OCI-LY3 (cell line): ENCODE data around the gene EGF.

Experiments
- H2AFZ ChIP-seq: fragments of 200-600, 300-600 bp; shearing (Covaris generic); 2 replicates; pipeline ENCODE4 v1.6.0; 2014; ENCODE audit warnings: antibody characterized with exemption, low read depth, low read length
- H3K27ac ChIP-seq: fragments of 200-600, 300-600 bp; sonication (generic); 2 replicates; pipeline ENCODE4 v1.5.1; 2014; ENCODE audit warnings: mild to moderate bottlenecking, low read length, moderate library complexity, mixed read lengths
- H3K27me3 ChIP-seq: fragments of 200-600, 300-600 bp; sonication (generic); 2 replicates; pipeline ENCODE4 v1.6.1; 2014; ENCODE audit warnings: low read depth, low read length, mixed read lengths
- H3K36me3 ChIP-seq: fragments of 200-600, 300-600 bp; sonication (generic); replicated peaks from 2 replicates; pipeline ENCODE3; 2014; ENCODE audit warnings: low read depth, low read length, mixed read lengths
- H3K4me1 ChIP-seq: fragments of 300-600, 200-600 bp; sonication (generic); 2 replicates; pipeline ENCODE4 v1.6.1; 2014; ENCODE audit warnings: low read length, mixed read lengths
- H3K4me2 ChIP-seq: fragments of 200-600, 300-600 bp; sonication (generic); 2 replicates; pipeline ENCODE4 v1.6.1; 2014; ENCODE audit warnings: low read length, mixed read lengths
- H3K4me3 ChIP-seq: fragments of 300-600, 200-600 bp; sonication (generic); 2 replicates; pipeline ENCODE4 v1.5.1; 2014; ENCODE audit warnings: antibody characterized with exemption, mild to moderate bottlenecking, low read length, moderate library complexity
- H3K79me2 ChIP-seq: fragments of 300-600, 200-600 bp; shearing (Covaris generic); 2 replicates; pipeline ENCODE4 v1.6.1; 2014; ENCODE audit warnings: mild to moderate bottlenecking, low read length, mixed read lengths
- H3K9ac ChIP-seq: fragments of 300-600, 200-600 bp; shearing (Covaris generic); 2 replicates; pipeline ENCODE4 v1.6.0; 2014; ENCODE audit warnings: mild to moderate bottlenecking, low read length, moderate library complexity
- H3K9me3 ChIP-seq: fragments of 200-600, 300-600 bp; shearing (Covaris generic); 2 replicates; pipeline ENCODE4 v1.6.1; 2014; ENCODE audit warnings: low read length, mixed read lengths; ENCODE audit not compliant: insufficient read depth
- H4K20me1 ChIP-seq: fragments of 200-600, 300-600 bp; sonication (generic); 2 replicates; pipeline ENCODE4 v1.6.1; 2016; ENCODE audit warnings: low read length, mixed read lengths; ENCODE audit not compliant: insufficient read depth
- EZH2phosphoT487 ChIP-seq: fragments of 200-600 bp; shearing (Covaris generic); IDR thresholded peaks from 2 replicates; pipeline ENCODE4 v1.6.1; 2018; ENCODE audit warnings: antibody characterized with exemption, mixed run types, low read depth
- TF ChIP-seq, protein P1 (sequence below): fragments of 200-600, 300-600 bp; sonication (generic); IDR thresholded peaks from 2 replicates; pipeline ENCODE4 v1.5.1; 2014; ENCODE audit warnings: antibody characterized with exemption, low read length, low read depth

Gene EGF

DNA sequence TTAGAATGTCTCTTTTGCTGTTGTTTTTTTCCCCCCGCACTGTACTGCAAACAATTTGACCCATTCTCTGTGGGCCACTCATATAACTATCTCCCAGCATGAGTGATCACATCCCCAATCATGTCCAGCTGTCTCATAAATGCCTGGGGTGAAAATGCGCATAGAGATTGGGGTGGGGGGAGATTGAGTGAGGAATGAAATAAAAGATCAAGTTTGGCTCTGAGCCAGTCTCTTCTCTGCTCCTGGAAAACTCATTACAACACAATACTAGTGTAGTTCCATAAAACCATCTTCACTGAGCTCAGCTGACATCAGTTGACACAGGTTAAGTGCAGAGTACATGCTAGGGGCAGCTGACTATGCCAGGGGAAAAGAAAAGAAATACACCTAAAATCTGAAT lies 96.9 kb downstream of the EGF start:
- Histone ChIP-seq H3K36me3 (no peaks in the 10 kb centered on the region), H2AFZ (no peak overlapping the region), H3K4me1 (peaks cover 7% of the 10 kb centered on the region; the same call in 1 of the 2 replicates), H3K4me2 (no peak overlapping the region), H4K20me1 (no peaks in the 10 kb centered on the region), H3K79me2 (no peaks in the 10 kb centered on the region), H3K9ac (no peak overlapping the region), H3K9me3 (no peaks in the 10 kb centered on the region), H3K4me3 (no peak overlapping the region), H3K27me3 (no peaks in the 10 kb centered on the region), H3K27ac (no peak overlapping the region)
- TF ChIP-seq EZH2phosphoT487: no peak
- TF ChIP-seq, protein P1, sequence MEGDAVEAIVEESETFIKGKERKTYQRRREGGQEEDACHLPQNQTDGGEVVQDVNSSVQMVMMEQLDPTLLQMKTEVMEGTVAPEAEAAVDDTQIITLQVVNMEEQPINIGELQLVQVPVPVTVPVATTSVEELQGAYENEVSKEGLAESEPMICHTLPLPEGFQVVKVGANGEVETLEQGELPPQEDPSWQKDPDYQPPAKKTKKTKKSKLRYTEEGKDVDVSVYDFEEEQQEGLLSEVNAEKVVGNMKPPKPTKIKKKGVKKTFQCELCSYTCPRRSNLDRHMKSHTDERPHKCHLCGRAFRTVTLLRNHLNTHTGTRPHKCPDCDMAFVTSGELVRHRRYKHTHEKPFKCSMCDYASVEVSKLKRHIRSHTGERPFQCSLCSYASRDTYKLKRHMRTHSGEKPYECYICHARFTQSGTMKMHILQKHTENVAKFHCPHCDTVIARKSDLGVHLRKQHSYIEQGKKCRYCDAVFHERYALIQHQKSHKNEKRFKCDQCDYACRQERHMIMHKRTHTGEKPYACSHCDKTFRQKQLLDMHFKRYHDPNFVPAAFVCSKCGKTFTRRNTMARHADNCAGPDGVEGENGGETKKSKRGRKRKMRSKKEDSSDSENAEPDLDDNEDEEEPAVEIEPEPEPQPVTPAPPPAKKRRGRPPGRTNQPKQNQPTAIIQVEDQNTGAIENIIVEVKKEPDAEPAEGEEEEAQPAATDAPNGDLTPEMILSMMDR: no peak

DNA sequence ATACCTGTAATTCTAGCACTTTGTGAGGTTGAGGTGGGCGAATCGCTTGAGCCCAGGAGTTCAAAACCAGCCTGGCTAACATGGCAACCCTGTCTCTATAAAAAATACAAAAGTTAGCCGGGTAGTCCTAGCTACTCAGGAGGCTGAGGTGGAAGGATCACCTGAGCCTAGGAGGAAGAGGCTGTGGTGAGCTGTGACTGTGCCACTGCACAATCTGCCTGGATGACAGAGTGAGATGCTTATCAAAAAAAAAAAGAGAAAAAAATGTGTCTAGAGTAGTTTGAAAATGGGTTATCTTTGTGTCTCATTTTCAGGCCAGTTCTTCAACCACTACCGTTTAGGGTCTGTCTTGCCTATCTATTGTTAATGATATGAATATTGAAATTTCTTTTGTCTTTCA lies 98.1 kb downstream of the EGF start:
- Histone ChIP-seq H3K79me2 (no peaks in the 10 kb centered on the region), H3K4me1 (peaks cover 4% of the 10 kb centered on the region; the same call in 1 of the 2 replicates), H3K9ac (no peak overlapping the region), H3K4me3 (no peak overlapping the region), H3K27ac (no peak overlapping the region), H3K4me2 (no peak overlapping the region), H4K20me1 (no peaks in the 10 kb centered on the region), H3K27me3 (no peaks in the 10 kb centered on the region), H3K36me3 (no peaks in the 10 kb centered on the region), H3K9me3 (no peaks in the 10 kb centered on the region), H2AFZ (no peak overlapping the region)
- TF ChIP-seq, protein P1: no peak
- no peak for TF ChIP-seq EZH2phosphoT487

DNA sequence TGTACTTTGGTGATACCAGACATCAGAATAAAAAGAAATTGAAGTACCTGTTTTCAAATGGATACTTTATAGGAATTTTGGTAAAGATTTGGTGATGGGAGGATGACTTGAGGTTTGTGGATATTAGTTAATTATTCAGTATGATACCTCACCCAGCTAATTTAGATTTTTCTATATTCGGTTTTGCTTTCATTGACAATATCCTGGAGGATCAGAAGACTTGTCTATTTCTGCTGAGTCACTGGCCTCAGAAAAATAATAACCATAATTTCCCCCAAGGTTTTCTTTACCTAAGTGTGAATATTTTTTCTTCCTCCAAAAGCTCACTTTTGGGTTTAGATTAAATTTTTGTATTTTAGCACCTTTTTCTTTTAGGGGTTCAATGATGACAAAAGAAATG lies 100.2 kb downstream of the EGF start:
- Histone ChIP-seq H4K20me1 (no peaks in the 10 kb centered on the region), H3K9me3 (no peaks in the 10 kb centered on the region), H3K4me1 (peaks cover 3% of the 10 kb centered on the region; the same call in 1 of the 2 replicates), H3K36me3 (no peaks in the 10 kb centered on the region), H3K4me3 (no peak overlapping the region), H3K79me2 (no peaks in the 10 kb centered on the region), H3K27me3 (no peaks in the 10 kb centered on the region), H3K9ac (no peak overlapping the region), H3K4me2 (no peak overlapping the region), H3K27ac (no peak overlapping the region), H2AFZ (no peak overlapping the region)
- no peak for TF ChIP-seq EZH2phosphoT487
- TF ChIP-seq, protein P1: no peak

DNA sequence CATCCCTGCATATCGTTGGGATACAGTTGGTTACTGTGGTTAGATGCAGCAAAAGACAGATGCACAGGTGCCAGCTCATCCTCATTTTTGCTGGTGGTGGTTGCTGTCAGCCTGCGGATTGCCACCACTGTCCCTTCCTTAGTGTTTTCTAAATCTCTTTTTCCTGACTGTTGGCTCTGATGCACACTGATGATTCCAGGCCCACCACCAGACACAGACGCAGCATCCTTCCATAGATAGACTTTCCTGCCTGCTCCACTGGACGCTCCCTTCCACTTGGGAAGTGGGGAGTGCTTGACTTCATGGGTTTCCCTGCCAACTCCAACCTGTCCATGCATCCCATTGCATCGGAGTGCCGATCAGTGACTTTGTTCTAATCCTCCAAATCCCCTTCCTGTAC lies 101.5 kb downstream of the EGF start:
- TF ChIP-seq, protein P1: no peak
- TF ChIP-seq EZH2phosphoT487: no peak
- no peak overlapping the region for H3K9ac ChIP-seq
- no peaks in the 10 kb centered on the region for H3K36me3 ChIP-seq
- H3K4me2 ChIP-seq: no peak overlapping the region
- peaks cover 3% of the 10 kb centered on the region; the same call in 1 of the 2 replicates for H3K4me1 ChIP-seq
- no peak overlapping the region for H2AFZ ChIP-seq
- no peaks in the 10 kb centered on the region for H3K79me2 ChIP-seq
- H3K27ac ChIP-seq: no peak overlapping the region
- H3K9me3 ChIP-seq: no peaks in the 10 kb centered on the region
- no peaks in the 10 kb centered on the region for H3K27me3 ChIP-seq
- no peaks in the 10 kb centered on the region for H4K20me1 ChIP-seq
- H3K4me3 ChIP-seq: no peak overlapping the region
